Loucy (cell line): ENCODE data around the gene ATG13.

Source experiments
- EZH2phosphoT487 ChIP-seq: fragments of 200-600 bp; IDR thresholded peaks from 2 replicates; pipeline ENCODE4 v1.6.1; 2018; ENCODE audit warnings: antibody characterized with exemption, mild to moderate bottlenecking, moderate library complexity, borderline replicate concordance
- TF ChIP-seq, protein P1 (sequence below): fragments of 200-600 bp; sonication (generic); conservative IDR thresholded peaks from 2 replicates; pipeline ENCODE4 v1.5.1; 2014; ENCODE audit warnings: mild to moderate bottlenecking, antibody characterized with exemption, low read length

DNA sequence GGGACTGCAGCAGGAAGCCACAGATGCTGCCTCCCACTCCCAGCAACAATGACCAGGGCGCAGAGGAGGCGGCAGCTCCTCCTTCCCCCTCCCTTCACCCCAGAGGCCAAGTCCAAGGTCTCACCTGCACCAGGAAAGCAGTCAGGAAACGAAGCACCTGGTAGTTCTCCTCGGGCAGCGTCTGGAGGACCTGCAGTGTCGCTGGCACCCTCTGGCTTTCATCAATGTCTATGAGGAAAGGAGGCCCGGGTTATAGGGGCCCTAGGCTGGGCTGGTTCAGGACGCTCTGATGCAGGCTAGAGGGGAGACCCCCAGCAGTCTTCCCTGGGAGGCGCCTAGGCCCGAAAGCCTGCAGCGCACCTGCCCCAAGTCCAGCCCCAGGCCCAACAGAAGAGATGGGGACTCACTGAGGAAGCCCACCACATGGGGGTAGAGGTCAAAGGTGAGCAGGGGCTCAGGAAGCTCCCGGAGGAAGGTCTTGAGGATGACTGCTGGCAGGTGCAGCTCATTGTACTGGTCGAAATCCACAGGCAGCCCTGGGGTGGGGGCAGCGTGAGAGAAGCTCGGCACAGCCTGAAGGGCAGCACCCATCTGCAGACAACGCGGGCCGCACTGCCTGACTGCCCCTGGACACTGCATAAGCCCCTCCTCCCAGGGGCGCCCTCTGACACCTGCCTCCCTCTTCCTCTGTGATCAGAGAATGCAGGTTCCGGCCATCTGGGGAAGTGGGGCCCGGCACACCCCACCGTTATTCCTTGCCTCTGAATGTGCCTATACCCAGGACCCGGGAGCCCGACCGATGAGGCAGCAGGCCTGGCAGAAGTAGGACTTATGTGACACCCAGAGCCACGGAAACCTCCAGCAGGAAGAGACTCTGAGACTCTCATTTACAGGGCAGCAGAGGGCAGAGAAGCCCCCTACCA lies 62.1 kb downstream of the ATG13 start:
- TF ChIP-seq, protein P1, sequence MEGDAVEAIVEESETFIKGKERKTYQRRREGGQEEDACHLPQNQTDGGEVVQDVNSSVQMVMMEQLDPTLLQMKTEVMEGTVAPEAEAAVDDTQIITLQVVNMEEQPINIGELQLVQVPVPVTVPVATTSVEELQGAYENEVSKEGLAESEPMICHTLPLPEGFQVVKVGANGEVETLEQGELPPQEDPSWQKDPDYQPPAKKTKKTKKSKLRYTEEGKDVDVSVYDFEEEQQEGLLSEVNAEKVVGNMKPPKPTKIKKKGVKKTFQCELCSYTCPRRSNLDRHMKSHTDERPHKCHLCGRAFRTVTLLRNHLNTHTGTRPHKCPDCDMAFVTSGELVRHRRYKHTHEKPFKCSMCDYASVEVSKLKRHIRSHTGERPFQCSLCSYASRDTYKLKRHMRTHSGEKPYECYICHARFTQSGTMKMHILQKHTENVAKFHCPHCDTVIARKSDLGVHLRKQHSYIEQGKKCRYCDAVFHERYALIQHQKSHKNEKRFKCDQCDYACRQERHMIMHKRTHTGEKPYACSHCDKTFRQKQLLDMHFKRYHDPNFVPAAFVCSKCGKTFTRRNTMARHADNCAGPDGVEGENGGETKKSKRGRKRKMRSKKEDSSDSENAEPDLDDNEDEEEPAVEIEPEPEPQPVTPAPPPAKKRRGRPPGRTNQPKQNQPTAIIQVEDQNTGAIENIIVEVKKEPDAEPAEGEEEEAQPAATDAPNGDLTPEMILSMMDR: no peak
- no peak for TF ChIP-seq EZH2phosphoT487
